Colonic mucosa (tissue), 4 donors: ENCODE measurements around the gene NAPA. TPM values are rescaled to one million over a fixed set of nuclear protein-coding genes. Genes with fewer than 3 reads are reported as not detected.

ENCODE experiments used
- DNase-seq: peaks from one replicate; pipeline ENCODE4 v3.0.0-alpha.2; 2020
- H3K27ac ChIP-seq: fragments of 200-600 bp; one replicate; pipeline ENCODE4 v1.8.0; 2021
- H3K27me3 ChIP-seq: fragments of 200-600 bp; one replicate; pipeline ENCODE4 v1.8.0; 2021
- H3K36me3 ChIP-seq: fragments of 200-600 bp; one replicate; pipeline ENCODE4 v1.8.0; 2021
- H3K4me1 ChIP-seq: fragments of 200-600 bp; one replicate; pipeline ENCODE4 v1.8.0; 2021; ENCODE audit warnings: mild to moderate bottlenecking
- H3K4me3 ChIP-seq: fragments of 200-600 bp; one replicate; pipeline ENCODE4 v1.8.0; 2021
- H3K9ac ChIP-seq, 2 donors: one replicate each; pipeline ENCODE4 v1.7.0; 2013; ENCODE audit warnings: control low read depth in 2 of 2, low read depth in 2 of 2, low read length in 2 of 2
- H3K9me3 ChIP-seq: fragments of 200-600 bp; one replicate; pipeline ENCODE4 v1.8.0; 2021
- CTCF ChIP-seq: fragments of 200-600 bp; IDR thresholded peaks from one replicate; pipeline ENCODE4 v1.8.0; 2022; ENCODE audit warnings: antibody characterized with exemption, mild to moderate bottlenecking
- intact Hi-C: fragments of 100-400 bp; cut with DNase I; formaldehyde crosslinking; loops from one replicate; pipeline ENCODE4 v1.14.1; 2022
- total RNA-seq, 2 donors: library from RNA; stranded (reverse); fragmentation: NEBNext Ultra II Directional in 1 of 2; extraction: Animal tissue kit (Norgen Biotek cat#: 25700) in 1 of 2; gene quantifications; one replicate each; pipeline ENCODE4 v1.2.1, GENCODE V29; 2021
- donor health status: healthy.
- donor health status: DM: no; HTN: no; CAD: no.
- donor health status: DM: no; HTN: no; CAD: no.

Gene NAPA
- total RNA-seq, 2 donors from 2014 or later, result 111 to 115 TPM

- intact Hi-C loops, result no loop called here
- Histone ChIP-seq H3K9ac (no peak overlapping the region), H3K9me3 (no peaks in the 10 kb centered on the region), H3K27ac (no peak overlapping the region), H3K36me3 (no peaks in the 10 kb centered on the region), H3K4me1 (peaks cover 3% of the 10 kb centered on the region), H3K27me3 (peaks cover 48% of the 10 kb centered on the region), H3K4me3 (no peak overlapping the region)
- no peak for TF ChIP-seq CTCF
- no peak for DNase-seq
Observed at GRCh38 chr19:47445527-47445926, 69.3 kb downstream of the NAPA start.

GRCh38 chr19:47444388-47444821 lies 70.5 kb downstream of the NAPA start:
- Histone ChIP-seq H3K4me1 (peaks cover 3% of the 10 kb centered on the region), H3K9ac (no peak overlapping the region), H3K36me3 (no peaks in the 10 kb centered on the region), H3K4me3 (no peak overlapping the region), H3K27ac (no peak overlapping the region), H3K9me3 (no peaks in the 10 kb centered on the region), H3K27me3 (peaks cover 48% of the 10 kb centered on the region)
- intact Hi-C loops, result no loop called here
- DNase-seq, result no peak
- no peak for TF ChIP-seq CTCF

DNA sequence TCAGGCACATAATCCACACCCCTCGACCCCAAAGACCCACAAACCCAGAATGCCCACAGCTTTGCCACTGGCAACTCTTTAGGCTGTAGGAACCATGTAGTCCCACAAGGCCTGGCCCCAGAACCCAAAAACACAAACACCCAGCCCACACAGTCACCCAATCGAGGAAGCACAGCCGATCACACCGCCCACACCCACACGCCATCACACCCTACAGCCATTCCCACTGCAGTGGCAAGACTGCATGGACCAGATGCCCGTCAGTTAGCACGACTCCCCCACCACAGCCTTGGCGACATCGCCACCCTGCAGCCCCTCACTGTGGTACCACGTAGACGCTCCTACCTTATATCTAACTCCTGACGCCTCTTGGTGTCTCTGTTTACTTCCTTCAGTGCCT lies 71.5 kb downstream of the NAPA start:
- Histone ChIP-seq H3K27ac (no peak overlapping the region), H3K4me3 (no peak overlapping the region), H3K27me3 (peaks cover 46% of the 10 kb centered on the region), H3K9me3 (no peaks in the 10 kb centered on the region), H3K36me3 (no peaks in the 10 kb centered on the region), H3K9ac (no peak overlapping the region), H3K4me1 (peaks cover 3% of the 10 kb centered on the region)
- intact Hi-C loops, result no loop called here
- no peak for TF ChIP-seq CTCF
- DNase-seq, result no peak

DNA sequence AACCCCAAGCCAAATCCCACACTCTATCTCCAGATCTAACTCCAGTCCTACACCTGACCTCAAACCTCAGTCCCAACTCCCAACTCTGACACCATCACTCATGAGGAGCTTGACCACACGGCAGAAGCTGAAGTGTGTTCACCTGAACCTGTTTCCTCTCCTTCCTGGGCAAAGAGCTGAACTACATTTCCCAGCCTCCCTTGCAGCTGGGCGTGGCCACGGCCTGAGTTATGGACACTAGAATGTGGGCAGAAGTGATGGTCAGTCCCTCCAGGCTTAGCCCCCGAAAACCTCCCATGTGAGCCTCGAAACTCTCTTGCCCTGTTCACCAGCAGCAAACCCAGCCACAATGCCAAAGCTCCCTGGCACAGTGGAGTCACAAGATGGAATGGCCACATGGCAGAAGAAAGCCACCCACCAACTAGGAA lies 76.1 kb downstream of the NAPA start:
- Histone ChIP-seq H3K9ac (no peak overlapping the region), H3K4me1 (no peaks in the 10 kb centered on the region), H3K27me3 (peaks cover 6% of the 10 kb centered on the region), H3K36me3 (no peaks in the 10 kb centered on the region), H3K27ac (no peak overlapping the region), H3K4me3 (no peak overlapping the region), H3K9me3 (no peaks in the 10 kb centered on the region)
- DNase-seq, result no peak
- intact Hi-C loops, result loop anchor here (5.0 kb wide), 1 partner anchor 78 kb away; the partner anchor contains the start of gene NAPA
- no peak for TF ChIP-seq CTCF

Other genes starting within 250 kb of the NAPA start
- gene INAFM1, start 240.2 kb downstream of the NAPA start, total RNA-seq, result 10 to 100 TPM; 12.8 to 19.6 TPM
- 10 to 100 TPM in 1 of 2 donors, 1 to 10 TPM in 1; 5.3 to 11.5 TPM for gene C5AR1, start 205.2 kb downstream of the NAPA start, total RNA-seq
- under 1 TPM; 0.74 to 0.82 TPM for gene C5AR2, start 182.9 kb downstream of the NAPA start, total RNA-seq
- gene DHX34, start 165.7 kb downstream of the NAPA start, total RNA-seq, result 10 to 100 TPM in 1 of 2 donors, 1 to 10 TPM in 1; 6.3 to 17.8 TPM
- gene MEIS3, start 95.5 kb downstream of the NAPA start, total RNA-seq, result 1 to 10 TPM; 2.3 to 2.6 TPM
- 1 to 10 TPM in 1 of 2 donors, under 1 TPM in 1; 0.74 to 2.3 TPM for gene SLC8A2, start 43.2 kb downstream of the NAPA start, total RNA-seq
- gene KPTN, start 30.8 kb downstream of the NAPA start, total RNA-seq, result 10 to 100 TPM in 1 of 2 donors, 1 to 10 TPM in 1; 8.6 to 13.3 TPM
- gene ZNF541, start 58.1 kb upstream of the NAPA start, total RNA-seq, result under 1 TPM; 0.10 to 0.21 TPM
- gene BICRA, start 94.1 kb upstream of the NAPA start, total RNA-seq, result 10 to 100 TPM; 11.7 to 13.4 TPM
- gene EHD2, start 198.4 kb upstream of the NAPA start, total RNA-seq, result 10 to 100 TPM; 10.9 to 33.7 TPM
- 100 to 1,000 TPM; 145 to 257 TPM for gene NOP53, start 230.5 kb upstream of the NAPA start, total RNA-seq